CD8-positive, alpha-beta memory T cell (primary cell): ENCODE results near the gene RHOXF2. TPM values are rescaled to one million over a fixed set of nuclear protein-coding genes. Genes with fewer than 3 reads are reported as not detected.
"Not testable (repeated sequence)": the region's sequence is repeated elsewhere in the genome, so short reads cannot be mapped to it uniquely, and the experiment has no call there.

Source experiments
- CTCF ChIA-PET: fragments of 350-600 bp; sonication (Branson Sonifier 250); formaldehyde crosslinking; loops from one replicate; lab custom pipeline; 2021; ENCODE audit warnings: antibody characterized with exemption; lab: Charles Lee
- POLR2A ChIA-PET: fragments of 350-600 bp; sonication (Branson Sonifier 250); formaldehyde crosslinking; loops from one replicate; lab custom pipeline; 2021; ENCODE audit warnings: antibody characterized with exemption; lab: Charles Lee
- DNase-seq, 5 donors: peaks; one replicate each; pipeline versions ENCODE4 v3.0.0 to v3.0.0-alpha.2; 2020 to 2022; ENCODE audit warnings: mixed read lengths in 1 of 5
- H3K27ac ChIP-seq: one replicate; pipeline ENCODE4 v1.7.0; 2013; ENCODE audit warnings: low read depth, mild to moderate bottlenecking, low read length, moderate library complexity
- H3K27me3 ChIP-seq: 2 replicates; pipeline ENCODE4 v1.7.0; 2013; ENCODE audit warnings: low read length, mild to moderate bottlenecking; ENCODE audit not compliant: insufficient read depth, poor library complexity, severe bottlenecking
- H3K36me3 ChIP-seq: 2 replicates; pipeline ENCODE4 v1.7.0; 2013; ENCODE audit warnings: mild to moderate bottlenecking, low read length, moderate library complexity; ENCODE audit not compliant: insufficient read depth
- H3K4me1 ChIP-seq: 2 replicates; pipeline ENCODE4 v1.7.0; 2013; ENCODE audit warnings: mild to moderate bottlenecking, low read length, moderate library complexity; ENCODE audit not compliant: insufficient read depth
- H3K4me3 ChIP-seq: 2 replicates; pipeline ENCODE4 v1.7.0; 2013; ENCODE audit warnings: mild to moderate bottlenecking, low read length
- H3K9me3 ChIP-seq: 2 replicates; pipeline ENCODE4 v1.7.0; 2013; ENCODE audit warnings: mild to moderate bottlenecking, low read length
- H3K27ac Mint-ChIP-seq, 8 donors: one replicate each; pipeline ENCODE4 v1.8.0; 2020 to 2021; ENCODE audit warnings: mixed read lengths in 8 of 8, mild to moderate bottlenecking in 6 of 8, inconsistent platforms in 3 of 8, moderate library complexity in 3 of 8
- H3K27me3 Mint-ChIP-seq, 2 donors: one replicate each; pipeline ENCODE4 v1.8.0; 2020 to 2021; ENCODE audit warnings: mixed read lengths in 2 of 2, mild to moderate bottlenecking in 1 of 2, moderate library complexity in 1 of 2
- H3K36me3 Mint-ChIP-seq, 3 donors: one replicate each; pipeline ENCODE4 v1.8.0; 2020 to 2021; ENCODE audit warnings: mixed read lengths in 3 of 3, inconsistent platforms in 1 of 3, mild to moderate bottlenecking in 1 of 3
- H3K4me1 Mint-ChIP-seq, 3 donors: one replicate each; pipeline ENCODE4 v1.8.0; 2020 to 2021; ENCODE audit warnings: mixed read lengths in 3 of 3, inconsistent platforms in 1 of 3, mild to moderate bottlenecking in 1 of 3
- H3K4me3 Mint-ChIP-seq, 7 donors: one replicate each; pipeline ENCODE4 v1.8.0; 2020 to 2021; ENCODE audit warnings: mixed read lengths in 7 of 7, mild to moderate bottlenecking in 6 of 7, moderate library complexity in 4 of 7, inconsistent platforms in 2 of 7
- H3K9me3 Mint-ChIP-seq, 5 donors: one replicate each; pipeline ENCODE4 v1.8.0; 2020 to 2022; ENCODE audit warnings: mixed read lengths in 5 of 5, mild to moderate bottlenecking in 3 of 5, moderate library complexity in 2 of 5, inconsistent platforms in 1 of 5
- polyA plus RNA-seq: library from polyadenylated mRNA; unstranded; fragments of 300-500 nt; fragmentation: Illumina TruSeq; gene quantifications from one replicate; pipeline ENCODE4 v1.2.3, GENCODE V29; 2021
- total RNA-seq, 2 experiments: library from RNA; stranded (reverse); gene quantifications; one replicate each; pipeline ENCODE4 v1.2.3, GENCODE V29; 2021

The RHOXF2 gene
- total and polyA plus RNA-seq, 3 experiments from 2014 or later, result not detected

DNA sequence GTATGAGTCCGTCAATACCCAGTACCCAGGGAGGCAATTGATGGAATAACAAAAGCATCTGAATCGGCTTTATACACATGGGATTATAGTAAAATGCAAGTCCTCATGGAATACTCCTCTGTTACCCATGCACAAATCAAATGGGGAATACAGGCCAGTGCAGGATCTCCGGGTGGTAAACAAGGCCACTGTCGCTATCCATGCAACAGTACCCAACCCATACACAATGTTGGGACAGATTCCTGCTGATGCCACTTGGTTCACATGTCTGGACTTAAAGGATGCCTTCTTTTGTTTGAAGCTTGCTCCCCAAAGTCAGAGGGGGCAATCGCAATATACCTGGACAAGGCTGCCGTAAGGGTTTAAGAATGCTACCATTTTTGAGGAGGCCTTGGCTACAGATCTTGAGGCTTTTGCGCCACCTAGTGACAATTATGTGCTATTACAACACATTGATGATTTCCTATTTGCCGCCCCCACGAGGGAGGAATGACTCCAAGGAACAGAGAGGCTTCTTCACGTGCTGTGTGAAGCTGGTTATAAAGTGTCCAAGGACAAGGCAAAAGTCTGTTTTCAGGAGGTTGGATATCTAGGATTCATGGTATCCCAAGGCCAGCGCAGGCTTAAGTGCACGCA lies 8.2 kb upstream of the RHOXF2 start:
- H3K4me1 ChIP-seq, CTCF ChIA-PET, H3K9me3 Mint-ChIP-seq, H3K27ac Mint-ChIP-seq, DNase-seq, H3K36me3 ChIP-seq, H3K27me3 Mint-ChIP-seq, POLR2A ChIA-PET, H3K36me3 Mint-ChIP-seq, H3K27ac ChIP-seq, H3K4me3 Mint-ChIP-seq, H3K9me3 ChIP-seq, H3K4me3 ChIP-seq, H3K27me3 ChIP-seq: not testable (repeated sequence)
- H3K4me1 Mint-ChIP-seq, result peaks cover 11 to 16% (median 15%) of the 10 kb centered on the region in 3 donors

- H3K27me3 ChIP-seq, H3K27me3 Mint-ChIP-seq, DNase-seq, H3K4me3 ChIP-seq, POLR2A ChIA-PET, H3K27ac ChIP-seq, H3K27ac Mint-ChIP-seq, H3K4me1 ChIP-seq, H3K9me3 ChIP-seq, H3K36me3 Mint-ChIP-seq, CTCF ChIA-PET, H3K4me3 Mint-ChIP-seq, H3K9me3 Mint-ChIP-seq, H3K36me3 ChIP-seq, H3K4me1 Mint-ChIP-seq: not testable (repeated sequence)
Measured at GRCh38 chrX:120159086-120159485, 673 bp downstream of the RHOXF2 start.

- H3K4me3 ChIP-seq, H3K27ac ChIP-seq, POLR2A ChIA-PET, H3K9me3 ChIP-seq, H3K4me1 ChIP-seq, H3K27me3 ChIP-seq, H3K4me1 Mint-ChIP-seq, H3K27ac Mint-ChIP-seq, H3K36me3 ChIP-seq, H3K4me3 Mint-ChIP-seq, H3K9me3 Mint-ChIP-seq, CTCF ChIA-PET, DNase-seq, H3K27me3 Mint-ChIP-seq, H3K36me3 Mint-ChIP-seq: not testable (repeated sequence)
Measured at GRCh38 chrX:120193254-120193653, 34.8 kb downstream of the RHOXF2 start.

GRCh38 chrX:120193720-120194119 lies 35.3 kb downstream of the RHOXF2 start:
- H3K9me3 ChIP-seq, H3K9me3 Mint-ChIP-seq, POLR2A ChIA-PET, DNase-seq, H3K27ac Mint-ChIP-seq, H3K27me3 Mint-ChIP-seq, H3K4me3 Mint-ChIP-seq, H3K4me3 ChIP-seq, H3K4me1 Mint-ChIP-seq, H3K4me1 ChIP-seq, H3K27ac ChIP-seq, H3K36me3 ChIP-seq, H3K36me3 Mint-ChIP-seq, H3K27me3 ChIP-seq, CTCF ChIA-PET: not testable (repeated sequence)

DNA sequence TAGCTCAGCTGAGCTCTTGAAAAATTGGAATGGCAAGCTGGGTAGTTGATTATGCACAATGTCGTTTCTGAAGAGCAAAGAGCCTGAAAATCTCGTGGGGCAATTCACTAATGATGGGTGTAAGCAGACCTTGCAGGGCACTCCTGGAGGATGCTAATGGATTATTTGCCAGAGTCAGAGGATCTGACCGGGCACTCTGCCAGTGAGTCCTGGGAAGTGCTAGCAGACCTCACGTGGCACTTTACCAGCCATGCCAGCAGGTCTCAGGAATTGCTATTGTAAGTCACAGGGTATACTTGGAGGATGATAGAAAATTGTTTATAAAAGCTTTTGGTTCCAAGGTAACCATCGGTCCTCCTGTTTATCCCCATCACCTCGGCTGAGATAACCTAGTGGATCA lies 37.4 kb downstream of the RHOXF2 start:
- H3K4me3 Mint-ChIP-seq, CTCF ChIA-PET, H3K9me3 Mint-ChIP-seq, POLR2A ChIA-PET, H3K4me1 Mint-ChIP-seq, H3K36me3 Mint-ChIP-seq, H3K27me3 Mint-ChIP-seq, H3K27me3 ChIP-seq, DNase-seq, H3K27ac ChIP-seq, H3K9me3 ChIP-seq, H3K4me1 ChIP-seq, H3K27ac Mint-ChIP-seq, H3K4me3 ChIP-seq, H3K36me3 ChIP-seq: not testable (repeated sequence)

GRCh38 chrX:120196626-120197283 lies 38.3 kb downstream of the RHOXF2 start:
- H3K36me3 Mint-ChIP-seq, H3K9me3 ChIP-seq, H3K4me1 ChIP-seq, H3K4me3 Mint-ChIP-seq, H3K27me3 ChIP-seq, H3K4me3 ChIP-seq, H3K27ac ChIP-seq, H3K27me3 Mint-ChIP-seq, POLR2A ChIA-PET, H3K36me3 ChIP-seq, H3K4me1 Mint-ChIP-seq, CTCF ChIA-PET, H3K9me3 Mint-ChIP-seq, H3K27ac Mint-ChIP-seq, DNase-seq: not testable (repeated sequence)

DNA sequence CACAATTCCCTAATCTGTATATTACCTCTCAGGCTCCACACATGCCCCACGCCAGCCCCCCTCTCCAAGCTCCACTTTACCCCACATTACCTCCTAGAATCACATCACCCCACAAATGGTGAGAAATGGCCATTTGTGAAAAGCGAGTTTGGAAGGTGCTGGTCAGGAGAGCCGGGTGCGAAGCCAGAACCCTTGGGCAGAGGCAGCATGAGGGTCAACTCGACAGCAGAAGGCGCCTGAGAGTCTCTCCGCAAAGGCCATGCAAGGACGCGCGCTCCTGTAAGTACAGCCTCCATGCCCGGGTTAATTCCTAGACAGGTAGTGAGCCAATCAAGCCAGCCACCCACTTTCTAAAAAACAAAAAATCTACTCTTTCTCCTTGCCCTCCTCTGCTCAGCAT lies 42.4 kb downstream of the RHOXF2 start:
- Histone ChIP-seq H3K9me3 (no peaks in the 10 kb centered on the region), H3K27ac (no peak overlapping the region), H3K4me3 (no peak overlapping the region), H3K27me3 (no peaks in the 10 kb centered on the region), H3K4me1 (no peaks in the 10 kb centered on the region), H3K36me3 (no peaks in the 10 kb centered on the region)
- Mint-ChIP-seq H3K4me1 (peaks cover 2 to 9% (median 3%) of the 10 kb centered on the region in 3 donors), H3K36me3 (peaks cover 0 to 5% (median 3%) of the 10 kb centered on the region in 3 donors), H3K4me3 (no peak overlapping the region), H3K9me3 (no peaks in the 10 kb centered on the region), H3K27me3 (no peaks in the 10 kb centered on the region), H3K27ac (no peak overlapping the region)
- DNase-seq, result no peak
- ChIA-PET CTCF (no interaction called here), POLR2A (no interaction called here)

GRCh38 chrX:120205816-120206753 lies 47.7 kb downstream of the RHOXF2 start:
- Mint-ChIP-seq H3K27me3 (peaks cover 0 to 2% of the 10 kb centered on the region in 2 donors), H3K4me3 (no peak overlapping the region), H3K9me3 (no peaks in the 10 kb centered on the region), H3K36me3 (peaks cover 0 to 8% (median 4%) of the 10 kb centered on the region in 3 donors), H3K4me1 (no peaks in the 10 kb centered on the region), H3K27ac (no peak overlapping the region)
- no peak overlapping the region for H3K27ac ChIP-seq
- H3K9me3 ChIP-seq, result no peaks in the 10 kb centered on the region
- no peaks in the 10 kb centered on the region for H3K36me3 ChIP-seq
- no peaks in the 10 kb centered on the region for H3K4me1 ChIP-seq
- no peak overlapping the region for H3K4me3 ChIP-seq
- DNase-seq, result no peak
- POLR2A ChIA-PET, result no interaction called here
- no peaks in the 10 kb centered on the region for H3K27me3 ChIP-seq
- CTCF ChIA-PET, result no interaction called here
